MV-4-11 (cell line): ENCODE data around the gene SNX33.
"Not testable (repeated sequence)": the region's sequence is repeated elsewhere in the genome, so short reads cannot be mapped to it uniquely, and the experiment has no call there.

Experiments used
- DNase-seq: peaks from one replicate; lab custom pipeline; 2025; lab: John Stamatoyannopoulos, UW

The SNX33 gene, protein sequence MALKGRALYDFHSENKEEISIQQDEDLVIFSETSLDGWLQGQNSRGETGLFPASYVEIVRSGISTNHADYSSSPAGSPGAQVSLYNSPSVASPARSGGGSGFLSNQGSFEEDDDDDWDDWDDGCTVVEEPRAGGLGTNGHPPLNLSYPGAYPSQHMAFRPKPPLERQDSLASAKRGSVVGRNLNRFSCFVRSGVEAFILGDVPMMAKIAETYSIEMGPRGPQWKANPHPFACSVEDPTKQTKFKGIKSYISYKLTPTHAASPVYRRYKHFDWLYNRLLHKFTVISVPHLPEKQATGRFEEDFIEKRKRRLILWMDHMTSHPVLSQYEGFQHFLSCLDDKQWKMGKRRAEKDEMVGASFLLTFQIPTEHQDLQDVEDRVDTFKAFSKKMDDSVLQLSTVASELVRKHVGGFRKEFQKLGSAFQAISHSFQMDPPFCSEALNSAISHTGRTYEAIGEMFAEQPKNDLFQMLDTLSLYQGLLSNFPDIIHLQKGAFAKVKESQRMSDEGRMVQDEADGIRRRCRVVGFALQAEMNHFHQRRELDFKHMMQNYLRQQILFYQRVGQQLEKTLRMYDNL

DNA sequence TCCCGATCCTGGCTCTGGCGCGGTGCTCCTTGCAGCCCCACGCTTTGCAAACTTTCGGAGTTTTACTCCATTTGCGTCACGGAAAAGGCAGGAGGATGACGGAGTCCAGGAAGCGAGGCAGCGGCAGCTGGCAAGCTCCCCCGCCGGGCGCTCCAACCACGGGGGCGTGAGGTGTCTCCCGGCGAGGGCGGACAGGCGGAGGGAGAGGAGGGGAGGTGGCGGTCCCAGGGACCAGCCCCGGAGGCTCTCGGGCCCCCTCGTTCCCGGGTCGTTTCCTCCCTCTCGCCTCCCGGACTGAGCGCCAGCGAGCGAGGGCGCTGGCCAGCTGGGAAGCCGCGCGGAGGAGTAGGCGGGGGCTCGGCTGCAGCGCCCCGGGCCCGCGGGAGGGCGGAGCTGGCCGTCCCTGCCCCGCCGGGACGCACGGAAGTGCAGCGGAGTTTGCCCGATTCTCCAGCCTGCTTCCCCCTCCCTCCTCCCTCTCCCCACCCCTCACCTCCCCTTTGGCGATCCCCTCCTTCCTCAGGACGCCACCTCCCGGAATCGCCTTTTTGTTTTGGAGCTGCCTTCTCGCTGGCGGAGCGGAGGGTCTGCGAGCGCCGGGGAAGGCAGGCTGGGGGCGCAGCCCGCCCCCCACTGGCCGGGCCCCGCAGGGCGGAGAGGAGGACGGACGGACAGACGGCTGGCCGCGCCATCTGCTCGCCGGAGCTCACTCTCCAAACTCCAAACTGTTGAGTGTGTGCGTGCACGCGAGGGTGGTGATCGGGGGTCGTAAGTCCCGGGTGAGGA, at the start of gene SNX33:
SNX33 (plus strand) TSS at position 543 of the 786 bp plus-strand sequence. CDS start 1,191 bp downstream, outside the sequence.
- DNase-seq = peak; percentile 47

DNA sequence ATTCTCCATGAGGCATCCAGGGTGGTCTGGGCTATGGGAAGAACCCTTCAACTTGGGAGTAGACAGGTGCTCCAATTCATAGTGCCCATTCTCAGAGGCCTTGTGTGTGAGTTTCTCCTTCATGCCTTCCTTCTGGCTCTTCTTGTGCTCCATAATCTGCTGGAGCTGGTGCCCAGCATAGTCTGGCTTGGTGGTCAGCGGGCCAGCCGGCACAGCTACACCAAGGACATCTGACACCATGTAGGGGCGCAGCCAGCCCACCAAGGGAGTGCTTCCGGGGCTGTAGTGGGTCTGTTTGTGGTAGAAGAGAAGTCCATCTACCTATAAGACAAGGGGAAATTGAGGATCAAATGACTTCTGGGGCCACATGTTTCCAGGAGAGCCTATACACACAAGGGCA, 49.4 kb upstream of the SNX33 start:
- DNase-seq = no peak

DNA sequence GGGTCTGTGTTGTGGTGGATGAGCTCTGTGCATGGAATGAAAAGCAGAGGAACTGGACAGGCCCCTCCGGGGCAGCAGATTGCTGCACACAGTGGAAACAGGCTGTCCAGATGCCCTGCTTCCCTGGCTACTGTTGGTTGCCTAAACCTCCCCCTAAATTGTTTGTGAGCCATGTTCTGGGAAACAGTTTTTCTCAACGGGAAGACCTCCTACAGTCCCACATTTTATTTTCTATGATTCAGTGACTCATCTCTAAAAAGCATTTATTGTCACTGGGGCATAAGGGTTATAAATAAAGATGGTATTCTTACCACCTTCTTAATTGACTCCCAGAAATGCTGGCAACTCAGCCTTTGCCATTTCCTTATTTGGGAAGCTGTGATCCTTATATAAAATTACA, 48.3 kb upstream of the SNX33 start:
- DNase-seq = no peak

DNA sequence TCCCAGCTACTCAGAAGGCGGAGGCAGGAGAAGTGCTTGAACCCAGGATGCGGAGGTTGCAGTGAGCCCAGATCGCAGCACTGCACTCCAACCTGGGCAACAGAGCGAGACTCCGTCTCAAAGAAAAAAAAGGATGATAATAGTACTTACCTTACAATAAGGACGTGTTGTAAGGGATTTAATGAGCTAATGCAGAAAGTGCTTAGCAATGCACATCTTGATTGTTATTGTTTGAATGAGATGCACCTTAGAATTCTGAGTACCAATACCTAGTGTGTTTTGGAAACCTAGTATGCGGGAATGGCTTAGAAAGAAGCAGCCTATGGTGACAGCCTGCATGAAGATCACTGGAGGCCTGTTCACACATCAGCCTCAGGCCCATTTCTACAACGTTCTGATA, 41.7 kb upstream of the SNX33 start:
- no peak for DNase-seq

DNA sequence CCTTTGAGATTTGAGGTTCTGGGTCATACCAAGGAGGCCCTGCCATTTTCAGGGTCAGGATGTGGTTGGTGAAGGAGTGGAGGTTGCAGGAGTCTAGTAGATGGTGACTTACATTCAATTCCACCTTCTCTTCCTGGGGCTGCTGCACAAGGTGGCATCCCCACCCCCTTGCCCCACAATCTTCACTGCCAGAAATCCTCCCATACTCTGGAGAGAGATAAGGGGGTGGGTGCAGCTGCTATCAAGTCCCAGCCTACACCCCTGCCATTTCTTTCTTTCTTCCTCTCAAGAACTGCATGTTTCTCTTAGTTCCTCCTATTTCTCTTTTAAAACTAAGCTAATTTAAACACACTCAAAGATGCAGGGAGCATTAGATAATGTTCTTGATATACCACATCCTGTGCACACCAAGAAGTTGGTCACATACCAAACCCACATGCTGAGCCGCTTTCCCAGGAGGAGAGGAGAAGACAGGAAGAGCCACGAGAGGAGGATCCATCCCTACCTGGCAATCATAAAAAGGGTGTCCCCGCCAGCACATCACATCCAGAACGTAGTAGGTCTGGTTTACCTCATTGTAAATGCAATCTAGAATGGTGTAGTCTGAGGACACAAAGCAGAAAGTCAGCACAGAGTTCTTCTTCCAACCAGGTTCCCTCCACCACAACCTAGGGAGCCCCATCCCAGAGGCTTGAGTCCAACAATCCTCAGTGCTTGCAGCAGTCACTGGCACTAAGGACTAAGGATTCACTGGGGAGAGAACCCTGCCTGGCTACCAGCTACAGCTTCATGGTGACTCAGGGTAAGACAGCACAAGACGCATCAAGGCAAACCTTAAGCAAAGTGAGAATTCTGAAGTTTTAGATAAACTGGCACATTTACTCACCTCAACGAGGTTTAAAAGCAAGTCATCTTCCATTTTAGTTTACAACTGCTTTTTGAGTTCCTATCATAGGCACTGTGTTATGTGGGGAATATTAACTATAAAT, 40.7 kb upstream of the SNX33 start:
- peak; percentile 68 for DNase-seq

DNA sequence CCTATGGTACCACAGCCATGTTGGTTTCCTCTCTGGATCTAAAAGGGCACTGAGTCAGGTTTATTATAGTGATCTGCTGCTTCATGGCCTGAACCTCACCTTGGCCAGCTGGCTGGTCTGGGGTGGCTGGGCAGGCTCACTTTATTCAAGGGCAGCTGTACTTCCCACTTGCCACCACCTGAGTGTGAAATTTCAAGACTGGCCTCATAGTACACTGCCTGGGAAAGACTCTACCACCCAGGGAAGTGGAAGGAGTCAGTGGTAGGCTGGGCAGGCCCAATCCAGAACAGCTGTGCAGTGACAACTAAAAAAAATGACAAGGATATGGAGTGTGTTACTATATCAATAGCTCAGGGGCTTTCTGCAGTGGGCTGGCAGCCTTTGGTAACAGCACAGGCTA, 30.9 kb upstream of the SNX33 start:
- DNase-seq = no peak

DNA sequence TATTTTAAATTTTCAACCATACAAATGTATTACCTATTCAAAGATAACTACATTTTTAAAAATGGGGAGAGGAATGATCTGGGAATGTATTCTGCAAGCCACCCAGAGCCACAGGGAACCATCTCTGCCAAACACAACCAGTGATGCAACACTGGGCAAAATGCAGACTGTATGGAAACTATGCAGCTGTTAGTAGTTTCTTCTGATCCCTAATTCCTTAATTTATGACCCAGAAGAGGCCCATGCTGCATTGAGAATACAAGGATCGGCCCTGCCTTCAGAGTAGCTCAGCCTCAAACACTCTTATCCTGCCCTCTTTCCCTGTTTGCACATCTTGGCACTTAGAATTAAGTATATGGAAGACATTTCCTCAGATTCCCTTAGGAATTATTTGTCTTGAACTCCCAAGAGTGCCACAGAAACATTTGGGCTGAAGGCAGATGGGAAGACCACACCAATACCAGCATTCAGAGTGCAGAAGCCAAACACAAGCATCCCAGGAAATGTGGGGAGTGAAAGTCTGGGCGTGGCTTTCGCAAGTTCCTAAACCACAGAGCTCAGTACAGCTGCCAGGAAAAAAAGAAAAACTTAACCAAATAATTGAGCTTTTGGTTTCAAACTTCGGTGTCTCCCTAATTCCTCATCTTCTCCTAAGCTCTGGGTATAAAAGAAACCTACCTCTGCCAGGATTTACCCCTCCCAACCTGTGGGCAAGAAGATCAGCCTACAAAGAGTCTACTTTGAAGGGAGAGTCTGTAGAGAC, 27.5 kb upstream of the SNX33 start:
- peak; percentile 18 for DNase-seq

DNA sequence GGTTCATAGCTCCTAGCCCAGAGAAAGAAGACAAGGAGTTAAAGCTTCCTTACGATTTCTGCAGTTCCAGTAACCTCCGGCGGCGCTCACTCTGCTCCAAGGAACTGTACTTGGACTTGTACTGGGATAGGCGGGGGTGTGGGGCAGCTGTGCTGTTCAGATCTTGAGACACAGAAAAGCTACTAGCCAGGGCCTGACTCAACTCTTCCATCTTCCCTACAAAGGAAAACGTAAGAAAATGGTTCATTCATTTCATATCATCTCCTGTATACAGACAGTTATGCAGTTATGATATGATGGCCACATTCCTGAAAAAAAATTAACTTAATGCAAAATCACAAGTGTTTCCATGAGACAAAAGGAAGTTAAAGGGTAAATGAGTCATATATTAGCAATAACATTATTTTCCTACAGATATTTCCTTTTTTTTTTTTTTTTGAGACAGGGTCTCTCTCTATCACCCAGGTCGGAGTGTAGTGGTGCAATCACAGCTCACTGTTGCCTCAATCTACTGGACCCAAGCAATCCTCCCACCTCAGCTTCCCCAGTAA, 26.8 kb upstream of the SNX33 start:
- no peak for DNase-seq

DNA sequence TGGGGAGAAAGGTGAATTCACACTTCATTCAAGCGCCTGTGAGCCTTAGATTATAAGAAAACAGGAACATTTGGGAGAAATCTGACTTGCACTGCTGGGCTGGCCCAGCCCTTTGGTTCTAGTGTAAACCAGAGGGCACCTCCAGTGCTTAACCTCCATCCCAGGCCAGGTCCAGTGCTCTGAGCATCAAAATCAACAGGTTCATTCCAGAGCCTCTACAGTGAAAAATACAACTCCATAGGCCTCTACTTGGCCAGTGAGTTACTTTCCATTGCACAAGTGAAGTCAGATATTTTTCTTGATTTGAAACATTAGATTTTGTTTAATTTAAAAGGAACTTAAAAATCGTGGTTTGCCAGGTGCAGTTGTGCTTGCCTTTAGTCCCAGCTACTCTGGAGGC, 25.2 kb upstream of the SNX33 start:
- no peak for DNase-seq

DNA sequence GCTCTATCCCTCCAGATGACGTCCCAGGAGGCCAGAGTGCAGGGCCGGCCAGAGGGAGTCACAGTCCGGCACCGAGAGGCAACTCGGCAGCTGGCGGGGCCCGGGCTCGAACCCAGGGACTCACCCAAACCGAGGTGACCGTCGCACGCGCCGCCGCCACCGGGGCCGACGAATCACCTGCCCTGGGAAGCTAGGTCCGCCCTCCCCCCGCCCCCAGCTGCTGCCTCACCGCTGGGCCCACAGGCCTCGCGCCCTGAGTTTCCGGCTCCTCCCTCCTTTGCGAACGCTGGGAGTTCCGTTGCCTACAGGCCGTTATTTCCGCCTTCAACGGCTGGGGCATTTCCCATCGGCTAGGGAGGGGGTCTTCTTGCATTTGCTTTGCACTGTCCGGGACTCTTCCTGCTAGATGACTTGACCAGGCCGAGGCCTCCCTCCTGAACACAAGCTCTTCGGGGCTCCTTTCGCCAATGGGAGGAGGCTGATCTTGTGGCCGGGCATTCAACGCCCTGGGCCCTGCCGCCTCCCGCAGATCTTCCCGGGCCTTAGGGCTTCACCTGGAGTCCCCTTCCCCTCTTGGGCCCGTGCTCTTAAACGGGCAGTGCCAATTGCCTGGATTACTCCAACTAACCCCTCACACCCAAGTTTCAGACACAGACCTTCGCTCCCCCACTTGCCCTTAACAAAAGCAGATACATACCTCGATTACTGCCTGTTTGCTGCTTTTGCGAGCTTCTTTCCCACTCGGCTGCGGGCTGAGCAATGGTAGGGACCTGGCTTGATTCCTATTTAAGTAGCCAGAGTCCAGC, 22.0 kb upstream of the SNX33 start, which contains the start of gene SNUPN:
SNUPN (minus strand) TSS at position 184 of the 806 bp plus-strand sequence. CDS start 4,674 bp downstream, outside the sequence.
- DNase-seq = peak; percentile 92

DNA sequence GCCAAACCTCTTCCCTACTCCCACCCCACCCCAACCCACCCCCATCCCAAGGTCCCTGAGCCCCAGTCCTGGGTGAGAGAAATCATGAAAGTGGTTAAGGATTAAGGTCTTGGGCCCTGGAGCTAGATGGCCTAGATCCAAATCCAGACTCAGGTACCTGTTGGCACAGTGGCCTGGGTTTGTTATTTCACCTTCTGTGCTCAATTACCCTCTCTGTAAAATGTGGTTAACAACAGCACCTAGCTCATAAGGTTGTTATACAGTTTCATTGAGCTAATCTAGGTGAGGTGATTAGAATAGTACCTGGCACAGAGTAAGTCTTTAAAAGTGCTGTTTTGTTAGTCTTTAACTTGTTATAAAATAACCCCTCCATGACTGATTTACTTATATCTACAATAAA, 15.8 kb upstream of the SNX33 start:
- DNase-seq = no peak

DNA sequence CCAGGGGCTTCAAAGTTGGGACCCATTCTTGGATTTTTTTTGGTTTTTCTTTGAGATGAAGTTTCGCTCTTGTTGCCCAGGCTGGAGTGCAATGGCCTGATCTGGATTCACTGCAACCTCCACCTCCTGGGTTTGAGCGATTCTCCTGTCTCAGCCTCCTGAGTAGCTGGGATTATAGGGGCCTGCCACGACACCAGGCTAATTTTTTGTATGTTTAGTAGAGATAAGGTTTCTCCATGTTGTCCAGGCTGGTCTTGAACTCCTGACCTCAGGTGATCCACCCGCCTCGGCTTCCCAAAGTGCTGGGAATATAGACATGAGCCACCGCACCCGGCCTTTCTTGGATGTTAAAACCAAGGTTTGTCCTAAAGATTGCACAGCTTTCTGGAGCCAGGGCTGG, 13.8 kb upstream of the SNX33 start:
- not testable (repeated sequence) for DNase-seq

DNA sequence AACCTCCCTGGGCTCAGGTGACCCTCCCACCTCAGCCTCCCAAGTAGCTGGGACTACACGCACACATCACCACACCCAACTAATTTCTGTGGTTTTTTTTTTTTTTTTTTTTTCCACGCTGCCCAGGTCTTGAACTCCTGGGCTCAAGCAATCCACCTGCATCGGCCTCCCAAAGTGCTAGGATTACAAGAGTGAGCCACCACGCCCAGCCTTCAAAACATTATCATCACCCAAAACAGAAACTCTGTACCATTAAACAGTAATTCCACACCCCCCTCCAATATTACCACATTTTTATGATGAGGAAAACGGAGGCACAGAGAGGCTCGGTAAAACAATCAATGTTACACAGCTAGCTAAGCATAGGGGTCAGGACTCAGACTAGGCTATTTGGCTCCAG, 11.7 kb upstream of the SNX33 start:
- no peak for DNase-seq

DNA sequence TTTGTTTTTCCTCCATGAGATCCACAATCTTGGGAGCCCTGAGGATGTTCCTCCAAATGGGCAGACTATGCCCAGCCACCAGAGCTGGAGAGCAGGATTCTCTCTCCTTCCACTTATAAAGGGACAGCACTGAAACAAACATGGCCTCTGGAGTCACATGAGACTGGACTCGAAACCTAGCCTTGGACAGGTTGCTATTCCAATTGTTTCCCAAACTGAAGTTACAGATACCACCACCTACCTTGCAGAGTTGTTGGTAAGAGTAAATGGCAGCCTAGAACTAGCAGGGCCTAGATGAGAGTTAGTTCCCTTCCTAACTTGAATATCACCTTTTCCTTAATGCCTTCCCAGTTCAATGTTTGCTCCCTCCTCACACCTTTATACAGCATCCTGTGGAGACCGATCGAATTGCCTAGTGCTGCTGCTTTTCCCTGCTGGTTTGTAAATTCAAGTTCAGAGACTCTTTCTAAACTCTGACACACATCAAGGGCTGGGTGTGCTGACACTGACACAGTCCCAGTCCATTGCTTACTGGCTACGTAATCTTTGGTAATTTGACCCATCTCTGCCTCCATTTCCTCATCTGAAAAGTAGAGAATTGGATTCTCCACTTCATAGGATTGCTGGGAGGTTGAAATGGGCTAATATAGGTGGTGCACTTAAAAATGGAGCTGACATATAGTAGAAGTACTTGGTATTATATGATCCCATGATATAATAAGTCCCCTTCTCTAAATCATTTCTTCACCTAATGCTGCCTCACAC, 10.3 kb upstream of the SNX33 start:
- DNase-seq = no peak

DNA sequence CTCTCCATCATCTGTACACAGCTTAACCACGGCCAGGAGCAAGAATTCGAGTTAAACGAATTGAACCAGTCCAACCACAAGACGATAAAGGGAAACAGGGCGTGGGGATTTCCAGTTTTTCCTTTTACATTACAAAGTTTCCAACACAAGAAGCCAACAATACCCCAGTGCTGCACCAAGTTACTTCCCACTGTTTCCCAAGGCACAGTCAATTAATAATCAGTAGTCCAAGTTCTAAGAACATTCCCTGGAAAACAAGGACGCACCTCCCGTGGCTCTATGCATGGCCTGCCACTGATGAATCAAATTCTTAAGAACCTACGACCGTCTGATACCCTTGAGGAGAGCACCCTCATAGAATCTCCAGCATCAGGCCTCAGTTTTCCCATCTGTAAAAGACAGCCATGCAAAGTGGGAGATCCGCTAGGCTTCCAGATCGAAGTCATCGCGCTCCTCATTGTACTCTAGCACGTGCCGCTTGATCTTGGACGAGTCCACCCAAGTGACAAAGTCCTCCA, 8.5 kb upstream of the SNX33 start:
- DNase-seq = no peak

DNA sequence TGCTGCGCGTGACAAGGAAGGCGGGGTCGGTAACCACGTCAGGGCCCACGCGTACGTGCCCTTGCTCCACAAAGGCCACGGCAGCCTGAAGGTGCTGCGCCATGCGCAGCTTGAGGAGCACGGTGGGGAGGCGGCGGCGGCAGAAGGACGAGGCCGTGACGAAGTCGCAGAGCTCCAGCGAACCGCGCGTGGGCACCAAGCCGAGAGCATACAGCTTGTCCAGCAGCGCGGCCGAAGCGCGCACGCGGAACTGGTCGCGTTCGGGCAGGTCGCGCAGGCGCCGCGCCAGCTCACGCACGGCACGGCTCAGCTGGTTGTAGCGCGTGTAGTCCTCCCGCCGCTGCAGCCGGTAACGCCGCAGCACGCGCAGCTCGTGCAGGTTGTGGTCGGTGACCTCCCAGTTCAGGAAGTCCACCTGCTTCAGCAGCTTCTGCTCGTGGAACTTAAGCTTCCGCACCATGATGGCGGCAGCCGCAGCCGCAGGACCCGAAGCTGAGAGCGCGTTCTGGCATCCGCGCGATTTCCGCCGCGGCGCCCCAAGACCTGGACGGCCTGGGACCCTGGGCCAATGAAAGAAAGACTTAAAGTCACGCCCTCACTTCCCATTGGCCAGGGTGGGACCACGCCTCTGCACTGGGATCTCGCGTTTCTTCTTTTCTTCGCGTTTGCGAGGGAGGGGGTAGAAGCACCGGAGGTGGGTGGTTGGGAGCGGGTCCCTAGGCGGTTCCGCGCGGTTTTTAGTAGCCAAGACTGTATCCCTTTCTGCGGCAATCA, 7.8 kb upstream of the SNX33 start, which contains the start of gene IMP3:
IMP3 (minus strand) TSS at position 516 of the 774 bp plus-strand sequence; CDS start at position 460, 56 bp downstream.
- peak; percentile 97 for DNase-seq

DNA sequence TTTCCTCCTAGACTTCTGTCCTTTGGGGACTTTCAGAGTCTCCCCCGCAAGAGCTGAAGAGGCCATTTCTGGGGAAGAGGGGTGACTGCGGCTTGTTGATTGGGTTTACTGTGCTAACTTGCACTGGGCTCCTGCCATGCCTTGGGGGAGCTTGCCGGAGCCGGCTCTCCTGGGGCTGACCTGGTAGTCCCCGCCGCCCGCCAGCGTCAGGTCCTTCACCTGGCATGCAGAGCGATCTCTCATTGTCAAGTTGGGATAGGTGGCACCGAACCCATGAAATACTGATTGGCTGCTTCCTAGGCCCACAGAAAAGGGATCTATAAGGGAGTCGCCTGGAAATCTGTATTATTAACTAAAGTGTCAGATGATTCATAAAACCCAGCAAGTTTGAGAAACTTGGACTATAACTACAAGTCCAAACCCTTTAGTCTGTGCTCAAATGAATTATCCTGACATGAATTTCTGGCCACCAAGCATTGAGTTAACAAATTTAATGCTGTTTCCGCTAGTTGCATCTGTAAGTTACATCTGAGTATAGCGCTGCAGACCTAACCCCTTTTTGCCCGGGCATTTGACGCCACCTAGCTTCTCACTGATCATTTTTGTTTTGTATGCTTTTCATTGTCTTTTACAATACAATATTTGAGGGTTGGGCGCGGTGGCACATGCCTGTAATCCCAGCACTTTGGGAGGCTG, 7.1 kb upstream of the SNX33 start:
- peak; percentile 74 for DNase-seq
